Measurements from ENCODE around the gene ITGB3BP. TPM values are rescaled to one million over a fixed set of nuclear protein-coding genes. Genes with fewer than 3 reads are reported as not detected.

Gene ITGB3BP
- total RNA-seq, 1 donor from 2014 or later: 40.3 TPM

DNA sequence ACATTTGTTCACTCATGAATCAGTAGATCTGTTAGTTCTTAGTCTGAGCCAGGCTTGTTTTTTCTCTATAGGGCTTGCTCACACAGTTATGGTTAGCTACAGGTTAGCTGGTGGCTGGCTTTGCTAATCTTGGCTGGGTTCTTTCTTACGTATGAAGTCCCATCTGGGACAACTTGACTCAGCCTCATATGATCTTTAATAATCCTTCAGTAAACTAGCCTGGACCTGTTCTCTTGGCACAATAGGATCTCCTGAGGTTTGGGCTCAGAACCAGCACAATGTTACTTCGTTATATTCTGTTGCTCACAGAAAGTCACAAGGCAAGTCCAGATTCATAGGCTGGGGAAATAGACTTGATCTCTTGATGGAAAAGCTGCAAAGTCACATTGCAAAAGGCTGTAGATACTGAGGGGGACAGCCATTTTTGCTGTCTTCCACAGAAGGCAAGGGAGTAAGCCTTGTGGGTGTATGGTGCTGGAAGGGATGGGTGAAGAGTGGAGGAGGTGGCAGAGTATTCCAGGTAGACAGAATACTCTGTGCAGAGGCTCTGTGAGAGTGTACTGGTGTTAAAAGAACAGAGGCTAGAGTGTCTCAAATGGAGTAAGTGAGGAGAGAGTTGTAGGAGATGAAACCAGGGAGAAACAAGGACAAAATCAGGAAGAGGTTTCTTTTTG, 24.7 kb upstream of the ITGB3BP start:
- H3K4me1 Mint-ChIP-seq (ENCODE audit: low read depth): no peaks in the 10 kb centered on the region

DNA sequence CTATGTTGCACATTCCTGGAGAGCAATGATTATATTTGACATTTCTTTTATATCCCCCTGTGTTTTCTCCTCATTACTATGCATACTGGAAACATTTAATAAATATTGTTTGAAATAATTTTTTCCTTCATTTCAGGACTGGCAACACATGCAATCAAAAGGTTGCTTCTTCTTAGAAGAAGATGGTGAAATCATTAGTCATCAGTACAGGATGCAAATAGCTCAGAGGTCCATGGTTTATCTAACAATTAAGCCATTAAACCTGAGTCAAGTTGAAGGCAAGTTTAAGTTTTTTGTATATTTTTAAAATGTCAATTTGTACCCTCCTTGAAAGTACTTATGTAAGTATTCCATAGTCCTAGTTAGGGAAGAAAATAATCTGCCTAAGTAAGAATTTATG, 22.8 kb upstream of the ITGB3BP start:
- no peaks in the 10 kb centered on the region for H3K4me1 Mint-ChIP-seq (ENCODE audit: low read depth)

More for the DNA sequence above, 24.7 kb upstream of the ITGB3BP start:
- TF ChIP-seq, protein P1, sequence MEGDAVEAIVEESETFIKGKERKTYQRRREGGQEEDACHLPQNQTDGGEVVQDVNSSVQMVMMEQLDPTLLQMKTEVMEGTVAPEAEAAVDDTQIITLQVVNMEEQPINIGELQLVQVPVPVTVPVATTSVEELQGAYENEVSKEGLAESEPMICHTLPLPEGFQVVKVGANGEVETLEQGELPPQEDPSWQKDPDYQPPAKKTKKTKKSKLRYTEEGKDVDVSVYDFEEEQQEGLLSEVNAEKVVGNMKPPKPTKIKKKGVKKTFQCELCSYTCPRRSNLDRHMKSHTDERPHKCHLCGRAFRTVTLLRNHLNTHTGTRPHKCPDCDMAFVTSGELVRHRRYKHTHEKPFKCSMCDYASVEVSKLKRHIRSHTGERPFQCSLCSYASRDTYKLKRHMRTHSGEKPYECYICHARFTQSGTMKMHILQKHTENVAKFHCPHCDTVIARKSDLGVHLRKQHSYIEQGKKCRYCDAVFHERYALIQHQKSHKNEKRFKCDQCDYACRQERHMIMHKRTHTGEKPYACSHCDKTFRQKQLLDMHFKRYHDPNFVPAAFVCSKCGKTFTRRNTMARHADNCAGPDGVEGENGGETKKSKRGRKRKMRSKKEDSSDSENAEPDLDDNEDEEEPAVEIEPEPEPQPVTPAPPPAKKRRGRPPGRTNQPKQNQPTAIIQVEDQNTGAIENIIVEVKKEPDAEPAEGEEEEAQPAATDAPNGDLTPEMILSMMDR (IDR thresholded peaks at IDR 0.05; ENCODE audit: unreplicated experiment): no peak
- no peak overlapping the region for H3K4me3 Mint-ChIP-seq (ENCODE audit: low read depth)
- no peak overlapping the region for H3K27ac Mint-ChIP-seq
- H3K27me3 Mint-ChIP-seq: no peaks in the 10 kb centered on the region
- DNase-seq (ENCODE audit: low spot score, unreplicated experiment): no peak
- H3K9me3 Mint-ChIP-seq (ENCODE audit: low read depth): peaks cover 3% of the 10 kb centered on the region
- H3K36me3 Mint-ChIP-seq (ENCODE audit: insufficient read depth): peaks cover 12% of the 10 kb centered on the region

DNA sequence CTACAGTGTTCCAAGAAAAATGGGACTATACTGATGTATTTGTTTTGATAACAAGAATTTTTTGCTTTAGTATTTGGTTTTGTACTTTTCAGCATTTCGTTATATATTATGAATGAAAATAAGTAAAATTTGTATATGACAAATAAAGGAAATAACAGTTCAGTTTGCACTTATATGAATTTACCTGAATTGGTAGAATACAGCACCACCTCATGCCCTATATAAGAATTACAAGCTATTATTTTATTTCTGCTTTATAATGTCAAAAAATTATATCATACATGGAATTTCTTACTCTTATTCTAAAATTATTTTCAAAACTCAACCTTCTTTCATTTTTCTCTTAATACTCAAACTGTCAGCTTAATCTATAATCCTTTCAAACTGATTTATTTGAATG, 14.9 kb upstream of the ITGB3BP start:
- H3K27me3 Mint-ChIP-seq: no peaks in the 10 kb centered on the region
- peaks cover 13% of the 10 kb centered on the region for H3K36me3 Mint-ChIP-seq (ENCODE audit: insufficient read depth)
- peaks cover 4% of the 10 kb centered on the region for H3K9me3 Mint-ChIP-seq (ENCODE audit: low read depth)
- no peak overlapping the region for H3K27ac Mint-ChIP-seq
- no peak for DNase-seq (ENCODE audit: low spot score, unreplicated experiment)
- H3K4me1 Mint-ChIP-seq (ENCODE audit: low read depth): peaks cover 4% of the 10 kb centered on the region
- H3K4me3 Mint-ChIP-seq (ENCODE audit: low read depth): no peak overlapping the region
- TF ChIP-seq, protein P1 (IDR thresholded peaks at IDR 0.05; ENCODE audit: unreplicated experiment): peak; percentile 55

More for the DNA sequence above, 22.8 kb upstream of the ITGB3BP start:
- H3K9me3 Mint-ChIP-seq (ENCODE audit: low read depth): peaks cover 4% of the 10 kb centered on the region
- H3K27ac Mint-ChIP-seq: no peak overlapping the region
- H3K27me3 Mint-ChIP-seq: no peaks in the 10 kb centered on the region
- peaks cover 20% of the 10 kb centered on the region for H3K36me3 Mint-ChIP-seq (ENCODE audit: insufficient read depth)
- TF ChIP-seq, protein P1 (IDR thresholded peaks at IDR 0.05; ENCODE audit: unreplicated experiment): no peak
- H3K4me3 Mint-ChIP-seq (ENCODE audit: low read depth): no peak overlapping the region
- no peak for DNase-seq (ENCODE audit: low spot score, unreplicated experiment)

GRCh38 chr1:63537006-63537405, 14.0 kb upstream of the ITGB3BP start:
- no peak for DNase-seq (ENCODE audit: low spot score, unreplicated experiment)
- no peaks in the 10 kb centered on the region for H3K27me3 Mint-ChIP-seq
- no peaks in the 10 kb centered on the region for H3K9me3 Mint-ChIP-seq (ENCODE audit: low read depth)
- H3K27ac Mint-ChIP-seq: no peak overlapping the region
- TF ChIP-seq, protein P1 (IDR thresholded peaks at IDR 0.05; ENCODE audit: unreplicated experiment): no peak
- no peak overlapping the region for H3K4me3 Mint-ChIP-seq (ENCODE audit: low read depth)
- peaks cover 4% of the 10 kb centered on the region for H3K4me1 Mint-ChIP-seq (ENCODE audit: low read depth)
- H3K36me3 Mint-ChIP-seq (ENCODE audit: insufficient read depth): peaks cover 6% of the 10 kb centered on the region

DNA sequence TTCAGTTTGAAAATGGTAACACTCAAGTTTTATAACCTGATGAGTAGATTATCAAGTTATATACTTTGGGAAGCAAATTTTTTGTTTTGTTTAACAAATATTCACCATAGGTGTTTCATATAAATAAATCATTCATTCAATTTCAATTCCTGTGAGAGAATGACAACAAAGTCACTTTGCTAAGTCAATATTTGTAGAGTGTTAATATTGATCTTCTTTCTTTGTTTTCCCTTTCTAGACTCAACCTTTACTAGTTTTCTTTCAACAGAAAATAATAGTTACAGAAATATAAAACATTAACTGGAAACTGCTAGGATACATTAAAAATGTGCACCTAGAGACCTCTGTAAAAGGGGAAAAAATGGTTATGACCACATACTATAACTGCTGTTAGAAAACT, 11.4 kb upstream of the ITGB3BP start:
- no peaks in the 10 kb centered on the region for H3K27me3 Mint-ChIP-seq
- no peak overlapping the region for H3K27ac Mint-ChIP-seq
- no peak overlapping the region for H3K4me3 Mint-ChIP-seq (ENCODE audit: low read depth)
- TF ChIP-seq, protein P1 (IDR thresholded peaks at IDR 0.05; ENCODE audit: unreplicated experiment): no peak
- H3K36me3 Mint-ChIP-seq (ENCODE audit: insufficient read depth): peaks cover 5% of the 10 kb centered on the region
- H3K9me3 Mint-ChIP-seq (ENCODE audit: low read depth): no peaks in the 10 kb centered on the region
- DNase-seq (ENCODE audit: low spot score, unreplicated experiment): no peak
- peaks cover 4% of the 10 kb centered on the region for H3K4me1 Mint-ChIP-seq (ENCODE audit: low read depth)

Measured in progenitor cell of endocrine pancreas (in vitro differentiated cells).